ENCODE data around the gene TTC28.

TTC28 gene

GRCh38 chr22:28438183-28438768, 241.4 kb downstream of the TTC28 start:
- no peak for DNase-seq

GRCh38 chr22:28435982-28436381, 243.7 kb downstream of the TTC28 start:
- no peak for DNase-seq

GRCh38 chr22:28435140-28435768, 244.4 kb downstream of the TTC28 start:
- no peak for DNase-seq

GRCh38 chr22:28430466-28431025, 249.1 kb downstream of the TTC28 start:
- DNase-seq = no peak

GRCh38 chr22:28429711-28430110, 249.9 kb downstream of the TTC28 start:
- DNase-seq = peak; percentile 68

- DNase-seq = no peak
Measured at GRCh38 chr22:28428271-28428670, 251.4 kb downstream of the TTC28 start.

- peak; percentile 54 for DNase-seq
Measured at GRCh38 chr22:28426346-28427132, 253.1 kb downstream of the TTC28 start.

- no peak for DNase-seq
Measured at GRCh38 chr22:28425211-28425610, 254.4 kb downstream of the TTC28 start.

GRCh38 chr22:28424427-28425080, 255.1 kb downstream of the TTC28 start:
- peak; percentile 33 for DNase-seq

- no peak for DNase-seq
Measured at GRCh38 chr22:28419919-28420318, 259.7 kb downstream of the TTC28 start.

GRCh38 chr22:28418008-28418407, 261.6 kb downstream of the TTC28 start:
- no peak for DNase-seq

- DNase-seq = no peak
Measured at GRCh38 chr22:28417431-28417830, 262.2 kb downstream of the TTC28 start.

- DNase-seq = no peak
Measured at GRCh38 chr22:28414913-28415312, 264.7 kb downstream of the TTC28 start.

GRCh38 chr22:28413612-28414399, 265.8 kb downstream of the TTC28 start:
- no peak for DNase-seq

GRCh38 chr22:28412109-28412508, 267.5 kb downstream of the TTC28 start:
- DNase-seq = no peak

- no peak for DNase-seq
Measured at GRCh38 chr22:28411125-28411524, 268.5 kb downstream of the TTC28 start.

GRCh38 chr22:28410050-28410816, 269.4 kb downstream of the TTC28 start:
- peak; percentile 69 for DNase-seq

GRCh38 chr22:28408709-28409108, 270.9 kb downstream of the TTC28 start:
- DNase-seq = no peak

GRCh38 chr22:28407645-28408044, 272.0 kb downstream of the TTC28 start:
- DNase-seq = no peak

GRCh38 chr22:28406246-28406645, 273.4 kb downstream of the TTC28 start:
- DNase-seq = no peak

GRCh38 chr22:28405588-28405987, 274.1 kb downstream of the TTC28 start:
- DNase-seq = no peak

- no peak for DNase-seq
Measured at GRCh38 chr22:28402539-28402938, 277.1 kb downstream of the TTC28 start.
